ENCODE results near the gene HASPIN.

Gene HASPIN

DNA sequence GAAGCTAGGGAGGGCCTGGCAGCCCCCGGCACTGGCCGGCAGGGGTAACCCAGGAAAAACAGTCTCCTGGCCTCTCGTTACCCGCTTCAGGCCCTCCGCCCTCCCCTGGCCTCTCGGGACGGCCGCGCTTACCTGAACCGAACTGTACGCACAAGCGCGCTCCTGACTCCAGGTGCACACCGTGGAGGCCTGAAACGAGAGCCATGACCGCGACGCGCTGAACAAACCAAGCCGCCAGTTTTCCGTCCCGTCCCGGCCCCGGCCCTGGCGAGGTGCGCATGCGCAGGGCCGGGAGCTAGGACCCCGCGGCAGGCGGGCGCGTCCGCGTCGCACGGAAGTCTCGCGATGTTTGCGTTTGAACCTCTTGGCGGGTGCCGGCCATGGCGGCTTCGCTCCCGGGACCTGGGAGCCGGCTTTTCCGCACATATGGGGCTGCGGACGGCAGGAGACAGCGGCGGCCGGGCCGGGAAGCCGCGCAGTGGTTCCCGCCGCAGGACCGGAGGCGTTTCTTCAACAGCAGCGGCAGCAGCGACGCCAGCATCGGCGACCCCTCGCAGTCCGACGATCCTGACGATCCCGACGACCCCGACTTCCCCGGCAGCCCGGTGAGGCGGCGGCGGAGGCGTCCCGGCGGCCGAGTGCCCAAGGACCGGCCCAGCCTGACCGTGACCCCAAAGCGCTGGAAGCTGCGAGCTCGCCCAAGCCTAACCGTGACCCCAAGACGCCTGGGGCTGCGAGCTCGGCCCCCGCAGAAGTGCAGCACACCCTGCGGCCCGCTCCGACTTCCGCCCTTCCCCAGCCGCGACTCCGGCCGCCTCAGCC lies at the start of gene HASPIN:
HASPIN (plus strand) TSS at position 348 of the 822 bp plus-strand sequence; CDS start at position 381, 33 bp downstream.
- ATAC-seq: peak; percentile 85 to 90

DNA sequence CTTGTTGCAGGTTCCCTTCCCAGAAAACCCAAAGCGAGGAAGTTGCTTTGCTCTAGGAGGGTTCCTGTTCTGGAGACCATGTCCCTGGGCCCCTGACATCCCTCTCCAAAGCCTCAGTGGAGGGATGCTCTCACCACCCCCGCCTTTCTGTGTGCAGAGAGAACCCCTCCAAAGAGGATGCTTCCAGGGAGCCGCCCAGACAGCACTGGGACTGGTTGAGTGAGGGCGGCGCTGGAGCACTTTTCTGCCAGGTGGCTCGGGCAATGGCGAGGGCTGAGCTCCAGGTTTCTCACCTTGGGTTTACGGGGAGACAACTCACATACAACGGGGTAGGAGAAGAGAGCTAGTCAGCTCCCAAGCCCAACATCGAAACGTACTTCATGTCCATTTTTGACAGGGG lies 47.8 kb upstream of the HASPIN start:
- ATAC-seq: no peak

DNA sequence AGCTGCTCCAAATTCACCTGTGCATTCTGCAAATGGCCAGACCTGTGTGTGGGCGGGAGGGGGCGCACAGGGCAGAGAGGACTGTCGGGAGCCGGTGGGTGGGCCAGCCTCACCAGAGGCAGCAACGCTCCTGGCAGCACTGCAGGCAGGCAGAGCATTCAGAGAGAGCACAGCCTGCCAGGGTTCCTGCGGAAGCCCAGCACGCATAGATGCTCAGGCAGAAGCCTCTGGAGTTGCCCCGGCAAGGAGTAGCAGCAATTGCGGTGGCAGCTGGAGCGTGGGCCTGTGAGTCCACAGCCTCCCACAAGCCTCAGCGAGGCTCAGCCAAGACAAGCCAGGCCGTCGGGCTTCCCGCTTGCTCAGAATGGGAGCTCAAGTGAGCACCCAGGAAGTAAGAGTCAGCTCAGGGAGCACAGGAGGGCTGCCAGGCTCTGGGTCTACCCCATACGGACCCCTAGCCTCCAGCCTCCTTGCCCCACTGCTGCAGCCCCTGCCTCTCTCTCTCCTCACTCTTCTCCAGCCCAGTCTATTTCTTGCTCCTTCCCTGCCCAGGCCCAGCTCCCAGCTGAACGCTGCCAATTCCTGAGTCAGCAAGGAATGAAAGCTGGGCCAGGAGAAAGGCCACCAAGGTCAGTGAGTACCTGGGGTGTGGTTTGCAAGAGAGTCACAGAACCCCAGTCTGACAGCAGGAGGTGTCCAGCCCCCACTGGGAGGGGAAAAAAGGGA lies 45.4 kb upstream of the HASPIN start:
- ATAC-seq: peak in 1 of 2 donors; percentile 7

DNA sequence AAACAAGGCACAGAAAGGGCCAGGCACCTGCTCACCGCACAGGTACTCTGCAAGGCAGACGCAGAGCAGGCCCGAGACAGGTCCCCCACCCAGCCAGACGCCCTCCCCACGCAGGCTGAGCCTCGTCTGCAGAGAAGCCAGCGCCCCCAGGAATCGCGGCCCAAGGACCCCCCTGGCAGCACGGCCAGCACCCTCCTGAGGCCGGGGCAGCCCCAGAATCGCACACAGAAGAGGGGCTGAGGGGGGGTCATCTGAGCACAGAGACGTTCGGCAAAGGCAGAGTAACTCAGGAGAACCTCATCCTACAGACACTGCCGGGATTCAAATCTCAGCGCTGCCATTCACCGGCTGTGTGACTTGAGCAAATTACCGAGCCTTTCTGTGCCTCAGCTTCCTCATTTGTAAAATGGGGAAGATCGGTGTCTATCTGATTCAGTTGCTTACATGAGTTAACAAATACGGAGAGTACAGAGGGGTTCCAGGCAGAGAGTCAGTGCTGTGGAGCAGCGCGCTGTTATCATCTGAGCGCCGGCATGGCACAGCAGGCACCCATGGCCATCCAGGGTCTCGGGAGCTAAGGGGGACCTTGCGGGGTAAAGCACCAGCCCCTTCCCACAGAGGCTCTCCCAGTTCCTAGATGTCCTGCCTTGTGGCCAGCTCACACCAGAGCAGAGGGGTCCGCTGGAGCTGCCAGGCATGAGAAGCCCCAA lies 44.7 kb upstream of the HASPIN start:
- ATAC-seq: no peak

DNA sequence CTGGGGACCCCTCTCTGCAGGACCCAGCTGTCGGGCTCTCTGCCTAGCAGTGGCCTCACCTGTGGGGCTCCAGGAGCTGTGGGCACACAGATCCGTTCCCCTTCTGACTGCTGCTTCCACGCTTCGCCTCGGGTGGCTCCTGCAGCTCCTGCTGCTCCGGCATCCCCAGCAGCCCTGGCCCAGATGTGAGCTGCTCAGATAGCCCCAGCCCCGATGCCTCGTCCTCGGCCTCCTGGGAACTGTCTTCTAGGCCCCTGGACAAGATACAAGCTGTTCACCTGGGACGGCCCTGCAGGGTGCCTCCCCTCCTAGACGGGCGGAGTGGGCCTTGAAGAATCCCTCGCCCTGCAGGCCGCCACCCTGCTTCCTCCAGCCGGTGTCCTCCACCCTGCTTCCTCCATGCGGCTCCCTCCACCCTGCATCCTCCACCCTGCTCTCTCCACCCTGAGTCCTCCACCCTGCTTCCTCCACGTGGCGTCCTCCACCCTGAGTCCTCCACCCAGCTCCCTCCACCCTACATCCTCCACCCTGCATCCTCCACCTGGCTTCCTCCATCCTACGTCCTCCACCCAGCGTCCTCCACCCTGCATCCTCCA lies 44.1 kb upstream of the HASPIN start:
- no peak for ATAC-seq

DNA sequence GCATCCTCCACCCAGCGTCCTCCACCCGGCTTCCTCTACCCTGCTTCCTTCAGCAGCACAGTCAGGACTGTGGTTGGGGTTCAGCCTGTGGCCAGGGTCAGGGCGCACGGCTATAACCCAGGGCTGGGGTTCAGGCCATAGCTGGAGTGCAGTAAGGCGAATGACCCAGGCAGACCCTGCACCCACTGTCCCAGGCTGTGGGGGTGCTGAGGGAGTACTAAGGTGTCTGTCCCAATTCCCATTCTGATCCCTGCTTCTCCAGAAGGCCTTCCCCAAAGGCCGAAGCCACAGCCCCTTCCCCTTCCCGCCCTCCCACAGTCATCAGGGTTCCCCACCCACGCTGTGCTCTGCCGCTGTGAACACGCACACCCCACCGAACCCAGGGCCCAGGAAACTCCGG lies 42.6 kb upstream of the HASPIN start:
- ATAC-seq: no peak

DNA sequence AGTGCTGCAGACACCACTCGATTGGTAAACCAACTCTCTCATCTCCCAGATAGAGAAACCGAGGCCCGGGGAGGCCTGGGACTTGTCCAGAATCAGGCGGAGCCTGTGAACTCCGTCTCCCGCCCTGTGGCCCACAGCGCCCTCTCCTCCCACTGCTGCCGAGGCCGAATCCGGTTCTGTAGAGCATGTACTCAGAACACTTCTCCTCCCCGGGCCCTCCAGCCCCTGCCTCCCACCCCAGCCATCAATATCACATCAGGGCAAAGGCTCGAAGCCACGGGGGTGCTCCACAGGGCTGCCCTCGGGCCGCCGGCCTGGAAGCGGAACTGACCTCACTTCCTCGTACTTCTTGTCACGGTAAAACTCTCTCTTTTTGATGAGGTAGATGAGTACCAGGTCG lies 42.1 kb upstream of the HASPIN start:
- no peak for ATAC-seq

DNA sequence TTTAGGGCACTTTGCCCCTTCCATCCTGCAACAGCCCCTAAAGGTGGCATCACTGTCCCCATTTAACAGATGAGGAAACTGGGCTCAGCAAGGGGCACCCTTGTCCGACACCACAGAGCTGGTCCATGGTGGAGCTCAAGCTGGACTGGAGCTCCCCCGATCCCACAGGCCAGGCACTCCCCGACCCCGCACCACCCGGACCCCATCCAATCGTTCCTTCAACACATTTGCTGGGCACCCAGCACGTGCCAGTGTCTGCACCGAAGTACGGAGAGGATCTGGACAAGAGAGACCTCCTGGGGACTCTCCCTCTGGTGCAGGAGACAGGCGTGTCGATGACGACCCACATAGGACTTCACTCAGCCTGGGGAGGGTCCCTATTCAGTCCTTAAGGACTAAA lies 41.7 kb upstream of the HASPIN start:
- no peak for ATAC-seq

DNA sequence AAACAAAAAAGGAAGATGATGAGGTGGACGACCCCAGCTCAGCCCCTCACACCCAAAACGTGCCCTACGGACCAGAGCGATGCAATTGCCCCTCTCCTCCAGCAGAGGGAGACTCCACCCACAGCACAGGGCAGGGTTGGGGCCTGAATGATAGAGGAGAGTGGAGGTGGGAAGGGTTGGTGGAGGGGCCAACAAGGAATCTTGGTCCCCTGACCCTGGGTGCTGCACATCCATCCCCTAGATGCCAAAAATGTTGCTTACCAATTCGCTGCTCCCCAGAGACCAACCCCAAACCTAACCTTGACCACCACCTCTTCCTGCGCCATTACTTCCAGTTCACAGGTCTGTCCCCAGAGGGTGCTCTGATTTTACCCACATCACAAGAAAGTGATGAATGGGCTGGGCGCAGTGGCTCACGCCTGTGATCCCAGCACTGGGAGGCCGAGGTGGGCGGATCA lies 40.6 kb upstream of the HASPIN start:
- peak; percentile 80 to 87 for ATAC-seq

DNA sequence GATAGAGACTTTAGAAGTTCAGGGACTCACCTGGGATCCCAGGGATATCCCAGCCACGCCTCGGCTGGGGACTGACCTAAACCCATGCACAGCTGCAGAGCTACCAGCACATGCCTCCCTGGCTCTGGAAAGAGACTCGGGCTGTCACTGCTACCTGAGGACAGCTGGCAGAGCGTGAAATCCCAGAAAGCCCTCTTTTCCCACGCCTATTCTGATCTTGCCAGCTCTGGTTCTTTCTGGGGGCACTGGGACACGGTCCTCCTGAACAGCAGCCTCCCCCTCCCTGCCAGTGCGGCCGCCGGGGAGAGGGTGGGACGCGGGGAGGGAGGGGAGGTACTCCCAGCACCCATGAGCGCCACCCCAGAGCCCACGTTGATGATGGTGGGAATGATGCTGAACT lies 38.5 kb upstream of the HASPIN start:
- no peak for ATAC-seq

DNA sequence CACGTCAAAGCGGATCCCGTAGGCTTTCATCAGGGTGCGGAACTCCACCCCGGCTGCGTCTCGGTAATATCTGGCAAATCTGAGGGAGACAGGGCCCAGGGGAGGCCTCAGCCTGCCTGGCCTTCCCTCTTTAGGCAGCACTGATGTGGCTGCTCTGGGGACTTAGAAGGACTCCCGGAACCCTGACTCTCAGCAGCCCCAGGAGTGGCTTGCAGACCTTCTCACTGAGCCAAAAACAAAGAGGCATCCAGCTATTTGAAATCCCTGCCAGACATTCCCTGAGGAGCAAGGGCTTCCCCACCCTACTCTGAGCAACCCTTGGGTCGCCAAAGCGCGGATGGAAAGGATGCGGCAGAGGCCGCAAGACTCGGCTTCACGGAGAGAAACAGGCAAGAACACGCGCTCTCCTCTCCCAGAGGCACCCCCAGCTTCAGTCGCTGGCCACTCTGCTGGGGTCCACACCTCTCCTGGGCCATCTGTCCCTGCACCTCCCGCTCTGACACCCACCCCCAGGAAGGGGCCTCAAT lies 35.6 kb upstream of the HASPIN start:
- ATAC-seq: no peak

DNA sequence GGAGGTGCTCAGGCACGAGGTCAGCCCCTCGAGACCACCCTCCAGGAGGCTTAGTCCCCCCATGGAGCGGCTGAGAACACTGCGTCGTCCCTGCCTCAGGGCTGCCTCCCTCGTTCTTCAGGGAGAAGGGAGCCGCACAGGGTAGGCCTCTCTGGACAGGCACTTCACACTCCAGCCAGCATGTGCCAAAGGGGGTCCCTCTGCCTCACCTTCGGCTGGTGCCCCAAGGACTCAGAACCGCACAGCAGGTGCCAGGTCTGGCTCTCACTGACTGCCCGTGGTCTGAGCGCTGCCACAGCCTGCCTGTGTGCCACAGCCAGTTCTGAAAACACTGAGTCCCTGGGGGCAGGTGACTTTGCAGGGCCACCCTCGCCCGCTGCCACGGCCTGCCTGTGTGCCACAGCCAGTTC lies 34.8 kb upstream of the HASPIN start:
- ATAC-seq: no peak

DNA sequence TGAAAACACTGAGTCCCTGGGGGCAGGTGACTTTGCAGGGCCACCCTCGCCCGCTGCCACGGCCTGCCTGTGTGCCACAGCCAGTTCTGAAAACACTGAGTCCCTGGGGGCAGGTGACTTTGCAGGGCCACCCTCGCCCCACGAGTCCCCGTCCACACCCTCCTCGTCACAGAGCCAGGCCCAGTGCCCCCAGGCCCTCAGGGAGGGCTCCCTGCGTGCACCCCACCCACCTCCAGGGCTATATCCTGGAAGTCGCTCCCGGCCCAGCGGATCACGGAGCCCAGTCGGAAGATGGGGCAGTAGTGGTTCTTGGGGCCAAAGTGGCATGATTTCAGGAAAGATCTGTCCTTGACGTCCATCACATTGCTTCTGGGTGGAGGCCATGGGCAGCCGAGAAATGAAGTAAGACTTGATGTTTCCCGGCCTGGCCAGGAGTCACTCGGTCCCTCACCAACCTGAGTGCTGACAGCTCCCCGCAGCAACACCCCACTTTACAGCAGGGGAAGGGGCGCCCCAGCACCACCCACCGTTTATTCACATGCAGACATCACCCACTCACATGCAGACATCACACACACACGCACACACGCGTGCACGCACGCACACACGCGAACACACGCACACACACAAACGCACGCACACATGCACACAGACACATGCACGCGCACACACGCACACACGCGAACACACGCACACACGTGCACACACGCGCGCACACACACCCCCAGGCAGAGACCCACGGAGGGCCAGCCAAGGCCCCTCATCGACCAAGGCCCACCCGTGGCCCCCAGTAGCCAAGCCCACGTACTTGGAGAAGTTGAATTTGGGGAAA lies 34.2 kb upstream of the HASPIN start:
- ATAC-seq: no peak

DNA sequence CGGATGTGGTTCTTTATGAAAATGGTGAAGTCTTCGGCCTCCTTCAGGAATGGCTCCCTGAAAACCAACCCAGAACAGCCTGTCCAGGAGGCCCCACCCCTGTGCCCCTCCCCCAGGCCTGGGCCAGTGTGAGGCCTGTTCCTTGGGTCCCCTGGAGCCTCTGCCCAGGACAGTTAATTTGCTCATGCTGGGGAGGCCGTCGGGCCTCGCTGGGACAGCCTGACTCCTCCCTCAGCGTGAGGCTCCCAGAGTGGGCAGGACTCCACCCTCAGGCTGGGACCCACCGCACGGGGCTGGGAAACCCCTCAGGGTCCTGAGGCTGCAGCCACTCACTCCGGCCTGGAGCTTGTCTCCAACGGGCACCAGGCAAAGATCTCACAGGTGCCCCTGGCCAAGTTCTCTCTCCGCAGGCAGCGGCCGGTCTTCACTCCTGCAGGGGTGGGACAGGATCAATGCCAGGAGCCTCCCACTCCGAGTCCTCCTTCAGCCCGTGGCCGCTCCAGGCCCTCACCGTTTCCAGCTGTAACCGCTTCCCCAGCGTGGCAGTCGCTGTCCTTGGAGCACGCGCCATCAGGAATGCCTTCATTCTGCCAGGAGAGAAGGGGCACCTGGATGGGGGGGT lies 33.5 kb upstream of the HASPIN start:
- no peak for ATAC-seq

DNA sequence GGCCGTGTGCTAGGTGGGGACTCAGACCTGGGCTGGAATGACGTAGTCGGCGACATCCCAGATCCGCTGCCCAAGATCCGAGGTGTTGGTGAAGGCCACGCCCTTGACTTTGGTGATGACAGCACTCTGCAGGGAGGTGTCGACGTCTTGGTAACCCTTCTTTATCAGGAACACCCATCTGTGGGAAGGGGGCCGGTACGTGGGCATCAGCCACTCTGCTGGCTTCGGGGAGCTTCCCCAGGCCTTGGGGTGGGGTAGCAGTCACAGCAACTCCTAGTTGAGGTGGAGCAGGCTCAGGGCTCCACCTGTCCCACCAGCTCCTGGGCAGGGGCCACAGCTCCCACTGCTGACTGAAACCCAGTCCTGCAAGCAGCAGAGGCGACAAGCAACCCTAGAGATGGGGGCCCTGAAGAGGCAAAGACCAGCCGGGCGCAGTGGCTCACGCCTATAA lies 32.1 kb upstream of the HASPIN start:
- no peak for ATAC-seq

DNA sequence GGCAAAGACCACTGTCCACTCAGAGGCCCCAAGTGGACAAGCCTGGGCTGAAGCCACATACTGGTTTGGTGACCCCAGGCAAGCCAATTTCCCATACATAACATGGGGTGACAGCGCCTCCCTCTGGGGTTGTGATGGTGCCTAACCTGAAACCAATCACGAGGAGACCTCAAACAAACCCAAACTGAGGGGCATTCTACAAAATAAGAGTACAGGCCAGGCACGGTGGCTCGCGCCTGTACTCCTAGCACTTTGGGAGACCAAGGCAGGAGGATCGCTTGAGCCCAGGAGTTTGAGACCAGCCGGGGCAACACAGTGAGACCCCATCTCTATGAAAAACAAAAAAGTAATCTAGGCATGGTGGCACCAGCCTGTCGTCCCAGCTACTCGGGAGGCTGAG lies 31.4 kb upstream of the HASPIN start:
- ATAC-seq: no peak

DNA sequence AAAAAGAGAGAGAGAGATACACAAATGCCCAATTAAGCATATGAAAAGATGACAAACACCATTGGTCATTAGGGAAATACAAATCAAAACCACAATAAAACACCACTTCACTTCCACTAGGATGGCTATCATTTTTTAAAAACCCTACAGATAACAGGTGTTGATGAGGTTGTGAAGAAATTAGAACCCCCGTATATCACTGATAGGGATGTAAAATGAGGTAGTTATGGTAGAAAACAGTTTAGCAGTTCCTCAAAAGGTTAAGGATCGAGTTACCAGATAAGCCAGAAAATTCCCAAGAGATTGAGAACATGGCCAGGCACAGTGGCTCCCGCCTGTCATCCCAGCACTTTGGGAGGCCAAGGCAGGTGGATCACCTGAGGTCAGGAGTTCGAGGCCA lies 30.6 kb upstream of the HASPIN start:
- no peak for ATAC-seq

DNA sequence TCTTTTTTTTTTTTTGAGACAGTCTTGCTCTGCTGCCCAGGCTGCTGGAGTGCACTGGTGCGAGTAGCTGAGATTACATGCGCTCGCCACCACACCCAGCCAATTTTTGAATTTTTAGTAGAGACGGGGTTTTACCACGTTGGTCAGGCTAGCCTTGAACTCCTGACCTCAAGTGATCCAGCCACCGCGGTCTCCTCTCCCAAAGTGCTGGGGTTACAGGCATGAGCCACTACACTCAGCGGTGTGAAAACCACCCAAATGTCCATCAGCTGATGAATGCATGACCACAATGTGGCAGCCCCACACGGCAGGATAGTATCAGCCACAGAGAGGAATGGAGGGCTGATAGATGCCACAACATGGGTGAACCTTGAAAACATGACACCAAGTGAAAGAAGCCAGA lies 29.9 kb upstream of the HASPIN start:
- ATAC-seq: peak; percentile 61 to 72

DNA sequence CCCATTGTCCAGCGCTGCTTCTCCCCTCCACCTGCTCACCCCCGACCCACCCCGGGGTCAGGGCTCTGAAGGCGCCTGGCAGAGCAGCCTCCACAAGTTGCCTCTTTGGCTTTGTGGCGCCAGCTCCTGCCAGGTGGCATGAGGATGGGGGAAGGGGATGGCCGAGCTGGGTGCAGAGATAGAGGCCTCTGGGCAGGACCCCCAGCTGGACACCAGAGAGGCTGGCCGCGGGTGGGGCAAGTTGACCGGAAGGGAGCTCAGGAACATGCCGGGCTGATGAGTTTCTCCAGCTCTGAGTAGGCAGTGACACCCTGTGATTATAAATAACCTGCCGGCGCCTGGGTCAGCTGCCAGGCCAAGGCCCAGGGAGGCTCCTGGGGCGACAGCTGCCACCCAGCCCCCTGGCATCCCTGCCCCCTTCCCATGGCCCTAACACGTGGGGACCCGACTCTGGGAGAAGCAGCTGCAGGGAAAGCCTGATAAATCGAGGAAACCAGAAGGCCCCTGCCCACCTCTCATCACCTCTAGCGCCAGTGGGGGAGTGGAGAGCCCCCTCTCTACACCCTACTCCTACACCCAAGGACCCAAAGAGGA lies 28.5 kb upstream of the HASPIN start:
- ATAC-seq: no peak

DNA sequence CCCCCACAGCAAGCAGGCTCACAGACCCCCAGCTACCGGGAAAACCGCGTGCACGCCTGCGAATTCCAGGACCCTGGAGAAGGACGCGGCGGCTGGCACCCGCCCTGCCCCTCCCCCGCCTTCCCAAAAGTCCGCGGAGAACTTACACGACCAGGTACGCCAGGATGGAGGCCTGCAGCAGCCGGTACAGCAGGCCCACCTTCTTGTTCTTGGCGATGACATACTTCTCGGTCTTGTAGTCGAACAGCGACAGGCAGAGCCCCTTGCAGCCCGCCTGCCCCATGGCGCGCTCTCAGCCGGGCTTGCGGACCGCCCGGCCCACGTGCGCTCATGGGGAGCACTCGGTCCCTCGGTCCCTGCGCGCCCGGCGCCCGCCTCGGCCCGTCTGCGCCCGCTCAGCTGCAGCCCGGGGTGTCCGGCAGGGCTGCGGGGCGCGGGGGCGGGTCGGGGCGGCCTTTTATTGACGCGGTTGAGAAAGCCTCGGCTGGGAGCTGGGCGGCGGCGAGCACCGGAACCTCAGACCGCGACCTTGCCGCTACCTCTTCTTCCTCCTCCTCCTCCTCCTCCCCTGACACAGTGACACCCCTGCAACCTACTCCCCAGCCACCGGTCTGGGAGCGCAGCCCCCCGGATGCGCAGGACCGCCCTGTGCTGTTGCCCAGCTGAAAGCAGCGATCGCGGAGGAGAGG lies 27.8 kb upstream of the HASPIN start, which contains the start of gene P2RX5:
P2RX5 (minus strand) TSS at position 433 of the 689 bp plus-strand sequence; CDS start at position 283, 150 bp downstream.
- ATAC-seq: peak; percentile 48 to 60
